HAP-1 (cell line): ENCODE measurements around the gene AKNAD1.

Source experiments
- DNase-seq, 2 experiments: peaks; one replicate each; pipeline ENCODE4 v3.0.0-alpha.2; 2016 to 2020; ENCODE audit warnings: low spot score in 2 of 2
- H3K27me3 ChIP-seq: fragments of 250-450 bp; sonication (Bioruptor Pico); 2 replicates; pipeline ENCODE4 v1.5.1; 2020; ENCODE audit warnings: low read depth, mild to moderate bottlenecking, moderate library complexity
- H3K36me3 ChIP-seq: fragments of 250-450 bp; sonication (Bioruptor Pico); replicated peaks from 2 replicates; pipeline ENCODE4 v1.5.1; 2020; ENCODE audit warnings: mild to moderate bottlenecking
- H3K4me1 ChIP-seq: fragments of 250-450 bp; sonication (Bioruptor Pico); 2 replicates; pipeline ENCODE4 v1.5.1; 2020; ENCODE audit warnings: mild to moderate bottlenecking
- H3K4me3 ChIP-seq: fragments of 250-450 bp; sonication (Bioruptor Pico); 2 replicates; pipeline ENCODE4 v1.5.1; 2020; ENCODE audit warnings: mild to moderate bottlenecking, moderate library complexity
- H3K9me3 ChIP-seq: fragments of 250-450 bp; sonication (Bioruptor Pico); 2 replicates; pipeline ENCODE4 v1.5.1; 2020; ENCODE audit warnings: mild to moderate bottlenecking, moderate library complexity
- in situ Hi-C: fragments of 300-500 bp; cut with MboI; formaldehyde crosslinking; loops from 3 replicates; pipeline ENCODE4 v1.14.3; 2020; ENCODE audit warnings: low sequenced_read_pairs, inconsistent platforms, mixed read lengths

Gene AKNAD1

DNA sequence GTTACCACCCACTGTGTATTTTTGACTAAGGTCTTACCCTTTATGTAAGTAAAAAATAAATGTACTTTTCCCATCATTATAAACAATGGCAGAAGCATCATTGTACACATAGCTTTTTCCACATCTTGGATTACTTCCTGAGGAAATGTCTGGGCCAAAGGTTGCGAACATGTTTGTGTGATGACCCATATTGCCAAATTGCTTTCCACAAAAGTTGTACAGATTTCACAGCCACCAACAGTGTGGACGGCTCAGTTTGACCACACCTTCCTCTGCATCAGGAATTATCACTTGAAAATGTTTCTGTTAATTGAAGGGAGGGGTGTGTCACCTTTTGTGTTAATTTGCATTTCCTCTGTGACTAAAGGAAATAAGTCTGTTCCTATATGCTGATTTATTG lies 25.7 kb downstream of the AKNAD1 start:
- Histone ChIP-seq H3K36me3 (no peaks in the 10 kb centered on the region), H3K27me3 (no peaks in the 10 kb centered on the region), H3K4me1 (peaks cover 16% of the 10 kb centered on the region), H3K9me3 (no peaks in the 10 kb centered on the region), H3K4me3 (no peak overlapping the region)
- in situ Hi-C loops: loop anchor here (5.0 kb wide), 1 partner anchor 61 kb away; no protein-coding TSS in a partner anchor
- no peak for DNase-seq

DNA sequence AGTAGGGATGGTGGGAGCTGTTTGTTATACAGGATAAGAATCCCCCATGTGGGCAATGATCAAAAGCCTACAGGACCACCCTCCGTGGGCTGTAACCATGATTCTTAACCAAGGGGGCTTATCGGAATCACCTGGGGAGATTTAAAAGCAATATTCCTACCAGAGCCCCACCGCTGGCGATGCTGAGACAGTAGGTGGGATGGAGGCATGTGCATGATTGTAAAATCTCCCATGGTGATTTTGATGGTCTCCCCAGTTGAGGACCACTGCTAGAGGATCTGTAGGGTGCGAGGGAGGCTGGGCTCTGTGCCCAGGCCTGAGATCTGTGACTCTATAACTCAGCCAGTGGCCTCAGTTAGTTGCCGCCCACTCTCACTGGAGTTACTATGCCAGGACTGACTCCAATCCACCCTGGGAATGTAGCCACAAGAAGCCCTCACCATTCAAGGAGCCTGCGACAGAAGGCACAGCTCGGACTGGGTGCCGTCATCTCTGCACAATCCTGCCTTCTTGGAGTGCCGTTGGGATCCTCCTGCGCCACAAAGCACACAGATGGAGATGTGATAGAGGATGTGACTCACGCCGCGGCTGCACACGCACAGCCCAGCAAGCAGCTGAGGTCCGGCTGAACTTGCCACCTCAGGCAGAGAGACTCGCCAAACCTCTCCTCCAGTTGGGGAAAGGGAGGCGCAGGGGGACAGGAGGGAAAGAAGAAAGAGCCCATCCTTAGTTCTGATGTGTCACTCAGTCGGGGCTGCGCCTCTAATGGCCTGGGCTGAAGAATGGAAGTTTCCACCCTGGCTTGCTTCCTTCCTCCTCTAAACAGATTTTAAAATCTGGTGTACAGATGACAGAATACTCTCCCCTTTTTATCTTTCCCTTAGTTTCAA lies 26.5 kb downstream of the AKNAD1 start:
- Histone ChIP-seq H3K27me3 (no peaks in the 10 kb centered on the region), H3K36me3 (no peaks in the 10 kb centered on the region), H3K4me3 (no peak overlapping the region), H3K4me1 (peaks cover 16% of the 10 kb centered on the region), H3K9me3 (no peaks in the 10 kb centered on the region)
- DNase-seq: no peak
- in situ Hi-C loops: loop anchor here (5.0 kb wide), 1 partner anchor 62 kb away; no protein-coding TSS in a partner anchor

DNA sequence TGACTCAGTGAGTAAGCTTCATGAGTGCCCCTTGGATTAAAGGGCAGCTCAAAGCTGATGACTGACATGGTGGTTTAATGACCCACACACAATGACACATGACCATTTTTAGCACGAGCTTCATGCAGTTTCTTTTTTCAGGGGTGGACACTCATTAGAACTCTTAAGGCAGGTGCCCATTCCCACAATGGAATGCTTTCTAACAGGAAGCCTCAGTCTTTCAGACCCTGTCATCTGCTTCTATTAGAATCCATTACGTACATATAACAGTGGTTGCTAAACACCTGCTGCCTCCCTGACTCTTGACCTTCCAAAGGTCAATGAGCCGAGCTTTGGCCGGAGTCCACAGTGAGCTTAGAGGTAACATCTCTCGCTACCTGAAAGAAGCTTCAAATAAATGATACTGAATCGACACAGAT lies 27.4 kb downstream of the AKNAD1 start:
- in situ Hi-C loops: no loop called here
- peaks cover 16% of the 10 kb centered on the region for H3K4me1 ChIP-seq
- DNase-seq: no peak
- no peaks in the 10 kb centered on the region for H3K9me3 ChIP-seq
- no peaks in the 10 kb centered on the region for H3K36me3 ChIP-seq
- no peaks in the 10 kb centered on the region for H3K27me3 ChIP-seq
- no peak overlapping the region for H3K4me3 ChIP-seq

DNA sequence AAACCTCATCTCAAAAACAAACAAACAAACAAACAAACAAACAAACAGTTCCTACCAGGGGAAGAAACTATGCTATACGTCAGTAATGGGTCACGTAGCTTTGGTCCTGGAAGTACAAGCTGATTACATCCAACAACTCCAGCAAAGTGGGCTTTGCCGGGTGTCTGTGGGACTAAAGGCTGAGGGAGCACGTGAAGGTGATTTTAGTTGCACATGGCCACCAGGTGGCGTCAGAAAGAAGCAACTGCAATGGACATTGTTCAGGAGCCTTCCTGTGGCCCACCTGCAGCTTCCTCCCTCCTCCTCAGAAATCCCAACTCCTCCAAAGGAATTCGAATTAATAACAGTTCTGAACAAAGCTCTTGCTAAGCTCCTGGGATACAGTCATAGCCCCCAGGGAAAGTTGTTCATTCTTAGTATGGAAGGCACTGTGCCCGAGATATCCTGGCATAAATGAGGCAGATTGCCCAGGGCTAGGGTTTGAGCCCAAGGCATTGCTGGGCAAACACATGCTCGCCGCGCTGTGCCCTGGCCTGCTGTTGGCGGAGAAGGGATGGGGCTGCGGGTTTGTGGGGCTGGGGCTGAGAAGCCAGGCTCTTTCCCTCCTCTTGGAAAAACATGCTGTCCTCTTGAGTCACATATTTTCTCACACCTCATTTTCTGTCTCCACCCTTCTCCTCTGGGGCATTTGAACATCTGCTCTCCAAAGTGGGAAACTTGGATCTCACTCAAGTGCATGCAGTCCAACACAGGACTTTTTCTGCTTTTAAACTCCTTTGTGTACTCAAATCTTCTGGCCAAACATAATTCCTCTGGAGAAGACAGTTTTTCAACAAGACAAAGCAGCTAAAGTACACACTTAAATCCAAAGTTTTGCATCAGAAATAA lies 28.6 kb downstream of the AKNAD1 start:
- in situ Hi-C loops: no loop called here
- Histone ChIP-seq H3K36me3 (no peaks in the 10 kb centered on the region), H3K4me1 (peaks cover 16% of the 10 kb centered on the region), H3K9me3 (no peaks in the 10 kb centered on the region), H3K27me3 (no peaks in the 10 kb centered on the region), H3K4me3 (no peak overlapping the region)
- peak; percentile 90 to 91 for DNase-seq

DNA sequence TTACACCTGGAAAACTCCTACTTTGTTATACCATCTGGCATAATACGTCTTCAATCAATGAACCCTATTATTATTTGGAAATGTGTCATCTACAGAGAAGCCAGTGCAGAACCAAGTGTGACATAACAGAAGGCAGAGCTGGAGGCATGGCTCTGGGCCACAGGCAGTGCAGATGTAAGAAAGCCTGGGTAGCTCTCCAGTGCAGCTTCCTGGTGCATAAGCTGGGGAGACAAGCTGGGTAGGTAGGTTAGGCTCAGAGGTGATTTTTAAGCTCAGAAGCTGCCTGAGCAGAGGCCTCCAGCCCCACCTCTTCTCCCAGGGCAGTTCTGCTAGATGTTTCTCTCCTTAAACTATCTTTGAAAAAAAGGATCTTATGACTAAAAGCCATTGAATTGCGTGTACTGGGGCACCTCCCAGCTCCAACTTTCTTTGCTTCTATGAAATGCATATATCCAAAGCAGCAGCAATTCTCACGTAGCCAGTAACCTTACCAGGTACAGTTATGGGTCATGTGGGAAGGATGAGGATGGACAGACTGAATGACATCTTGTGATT lies 30.7 kb downstream of the AKNAD1 start:
- DNase-seq: no peak
- H3K27me3 ChIP-seq: no peaks in the 10 kb centered on the region
- H3K36me3 ChIP-seq: no peaks in the 10 kb centered on the region
- in situ Hi-C loops: no loop called here
- H3K9me3 ChIP-seq: no peaks in the 10 kb centered on the region
- no peak overlapping the region for H3K4me3 ChIP-seq
- H3K4me1 ChIP-seq: peaks cover 16% of the 10 kb centered on the region

DNA sequence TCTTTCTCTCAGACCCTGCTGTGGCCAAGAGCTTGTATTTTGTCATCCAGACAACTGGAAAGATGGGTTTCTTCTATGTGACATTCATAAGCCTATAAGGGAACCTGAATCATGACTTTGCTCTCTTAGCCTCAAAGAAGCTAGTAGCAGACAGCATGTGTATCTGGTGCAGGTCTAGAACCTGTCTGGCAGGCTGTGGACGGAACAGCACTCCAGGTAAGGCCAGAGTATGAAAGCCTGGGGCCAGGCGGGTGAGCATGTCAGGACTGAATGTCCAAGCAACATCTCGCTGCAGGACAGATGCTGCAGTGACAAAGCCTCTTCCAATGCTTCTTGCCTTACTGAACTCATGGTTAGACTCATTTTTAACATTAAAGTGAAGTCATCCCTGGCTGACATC lies 32.8 kb downstream of the AKNAD1 start:
- in situ Hi-C loops: no loop called here
- Histone ChIP-seq H3K9me3 (no peaks in the 10 kb centered on the region), H3K4me3 (no peak overlapping the region), H3K36me3 (no peaks in the 10 kb centered on the region), H3K4me1 (peaks cover 12% of the 10 kb centered on the region), H3K27me3 (no peaks in the 10 kb centered on the region)
- no peak for DNase-seq

DNA sequence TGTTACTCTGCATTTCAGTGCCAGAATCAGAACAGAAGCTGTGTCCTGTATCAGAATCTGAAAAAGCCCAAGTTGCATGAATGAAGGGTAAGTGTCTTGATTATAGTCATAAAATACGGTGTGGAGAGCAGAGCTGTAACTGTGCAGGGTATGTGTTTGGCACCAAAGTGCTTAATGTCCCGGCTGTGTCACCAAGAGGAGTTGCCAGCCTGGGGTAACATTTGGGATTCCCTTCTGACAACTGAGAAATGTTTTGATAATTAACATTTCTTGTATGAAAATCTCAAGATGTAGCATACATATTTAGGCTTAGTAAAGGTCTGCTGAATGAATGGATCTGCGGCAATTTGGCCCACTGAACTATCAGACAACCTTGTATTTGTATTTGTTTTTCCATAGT lies 33.3 kb downstream of the AKNAD1 start:
- Histone ChIP-seq H3K4me3 (no peak overlapping the region), H3K9me3 (no peaks in the 10 kb centered on the region), H3K4me1 (peaks cover 8% of the 10 kb centered on the region), H3K27me3 (no peaks in the 10 kb centered on the region), H3K36me3 (no peaks in the 10 kb centered on the region)
- no peak for DNase-seq
- in situ Hi-C loops: no loop called here

DNA sequence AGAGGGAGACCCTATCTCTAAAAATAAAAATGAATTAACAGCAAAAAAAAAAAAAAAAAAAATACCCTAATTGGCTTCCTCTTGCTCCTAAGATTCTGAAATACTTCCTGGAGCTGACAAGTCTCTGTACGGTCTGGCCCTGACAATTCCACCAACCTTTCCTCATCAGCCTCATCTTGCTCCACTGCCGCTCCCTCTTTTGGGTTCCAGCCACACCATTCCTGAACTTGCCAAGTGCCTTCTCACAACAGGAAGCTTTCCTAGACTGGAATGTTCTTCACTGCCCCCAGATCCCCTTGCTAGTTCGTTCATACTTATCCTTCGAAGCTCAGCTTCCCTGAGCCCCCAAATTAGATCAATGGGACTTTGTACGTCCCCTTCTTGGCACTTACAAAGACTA lies 37.0 kb downstream of the AKNAD1 start:
- H3K9me3 ChIP-seq: no peaks in the 10 kb centered on the region
- no peak for DNase-seq
- in situ Hi-C loops: no loop called here
- H3K36me3 ChIP-seq: no peaks in the 10 kb centered on the region
- peaks cover 22% of the 10 kb centered on the region for H3K4me1 ChIP-seq
- no peak overlapping the region for H3K4me3 ChIP-seq
- no peaks in the 10 kb centered on the region for H3K27me3 ChIP-seq

DNA sequence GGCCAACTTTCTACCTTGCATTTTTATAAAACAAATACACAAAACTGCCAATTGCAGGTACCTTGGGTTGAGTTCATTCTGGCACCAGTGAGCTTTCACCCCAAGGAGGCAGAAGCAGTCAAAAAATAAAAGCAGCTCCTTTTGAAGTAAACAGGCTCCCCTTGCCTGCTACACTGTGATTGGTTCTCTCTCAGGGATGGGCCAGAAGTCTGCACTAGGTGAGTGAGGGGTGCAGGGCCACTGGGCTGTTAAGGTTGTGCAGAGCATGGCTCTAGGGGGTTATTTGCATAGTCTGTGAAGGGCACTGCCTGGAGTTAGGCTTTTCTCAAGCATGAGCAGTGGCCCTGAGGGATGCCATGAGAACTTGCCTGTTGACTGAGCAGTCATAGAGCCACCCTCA lies 39.1 kb downstream of the AKNAD1 start:
- Histone ChIP-seq H3K36me3 (no peaks in the 10 kb centered on the region), H3K4me3 (no peak overlapping the region), H3K9me3 (no peaks in the 10 kb centered on the region), H3K27me3 (no peaks in the 10 kb centered on the region), H3K4me1 (peaks cover 27% of the 10 kb centered on the region)
- DNase-seq: no peak
- in situ Hi-C loops: no loop called here

DNA sequence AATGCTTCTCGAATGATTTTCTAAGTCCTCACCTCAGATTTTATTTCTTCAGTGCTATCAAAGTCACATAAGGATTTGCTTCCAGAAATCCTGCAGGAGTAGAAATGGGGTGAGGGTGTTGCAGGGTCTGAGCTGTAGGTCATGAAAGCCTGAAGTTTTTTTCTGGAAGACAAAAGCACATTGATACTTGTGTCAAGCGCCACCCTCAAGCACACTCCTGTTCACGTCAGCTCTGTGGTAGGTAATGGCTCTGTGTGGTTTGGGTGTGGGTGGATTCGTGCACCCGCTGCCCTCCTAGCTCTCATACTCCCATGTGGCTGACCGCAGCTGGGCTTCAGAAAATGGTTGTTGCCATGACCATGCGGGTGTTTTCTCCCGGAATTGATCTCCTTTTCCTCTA lies 39.9 kb downstream of the AKNAD1 start:
- in situ Hi-C loops: no loop called here
- DNase-seq: no peak
- Histone ChIP-seq H3K4me1 (peaks cover 31% of the 10 kb centered on the region), H3K9me3 (no peaks in the 10 kb centered on the region), H3K36me3 (no peaks in the 10 kb centered on the region), H3K4me3 (no peak overlapping the region; the same call in 1 of the 2 replicates), H3K27me3 (no peaks in the 10 kb centered on the region)

DNA sequence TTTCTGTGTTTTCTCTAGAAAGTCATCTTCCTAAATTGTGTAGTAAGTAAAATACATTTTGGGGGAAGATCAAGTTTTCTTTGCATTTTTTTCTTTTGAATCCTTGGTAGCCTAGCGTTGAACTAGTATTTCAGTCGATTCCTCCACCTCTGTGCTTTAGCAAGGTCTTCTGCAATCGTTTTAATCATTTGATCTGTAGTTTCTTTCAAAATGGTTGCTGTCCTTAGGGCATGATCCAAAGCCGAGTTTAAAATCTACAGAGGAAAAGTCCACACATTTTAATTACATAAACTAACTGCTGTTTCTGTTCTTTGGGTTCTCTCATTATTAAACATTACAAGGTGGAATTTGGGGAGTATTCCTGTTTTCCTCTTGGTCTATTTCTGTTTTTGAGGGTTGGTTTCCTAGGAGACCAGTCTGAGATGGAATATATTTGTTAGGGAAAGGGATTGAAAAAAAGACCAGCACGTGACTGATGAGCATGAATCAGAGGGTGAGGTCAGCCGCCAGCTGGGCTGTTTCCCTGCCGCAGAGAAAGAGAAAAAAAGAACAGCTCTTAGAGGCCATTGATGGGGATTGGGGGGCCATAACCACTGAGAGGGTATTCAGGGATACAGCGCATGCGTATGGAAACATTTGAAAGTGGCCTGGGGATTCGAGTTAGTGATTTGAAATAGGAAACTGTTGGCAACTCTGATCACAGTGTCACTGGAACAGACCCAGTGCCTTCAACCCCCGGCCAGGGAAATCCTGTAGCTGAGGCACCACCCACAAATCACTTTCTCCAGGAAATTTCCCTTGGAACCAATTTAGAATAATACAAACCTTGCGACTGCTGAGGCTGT lies 40.6 kb downstream of the AKNAD1 start:
- H3K36me3 ChIP-seq: no peaks in the 10 kb centered on the region
- peak; percentile 75 to 83 for DNase-seq
- no peaks in the 10 kb centered on the region for H3K9me3 ChIP-seq
- in situ Hi-C loops: no loop called here
- H3K4me3 ChIP-seq: no peak overlapping the region; the same call in 1 of the 2 replicates
- no peaks in the 10 kb centered on the region for H3K27me3 ChIP-seq
- peaks cover 36% of the 10 kb centered on the region for H3K4me1 ChIP-seq

DNA sequence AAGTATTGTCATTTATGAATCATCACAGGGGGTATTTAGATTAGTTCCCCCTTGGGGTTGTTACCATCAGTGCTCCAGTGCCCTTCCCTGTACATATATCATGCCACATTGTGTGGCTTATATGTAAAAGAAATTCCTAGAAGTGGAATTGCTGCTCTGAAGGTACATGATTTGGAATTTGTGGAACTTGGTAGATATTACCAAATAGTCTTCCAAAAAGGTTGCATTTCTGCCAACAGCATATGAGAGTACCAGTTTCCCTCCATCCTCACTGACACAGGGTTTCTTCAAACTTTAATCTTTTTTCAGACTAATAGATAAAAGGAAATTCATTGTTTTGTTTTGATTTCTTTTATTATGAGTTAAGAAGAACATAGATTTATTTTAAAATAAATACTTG lies 41.3 kb downstream of the AKNAD1 start:
- peaks cover 44% of the 10 kb centered on the region for H3K4me1 ChIP-seq
- in situ Hi-C loops: no loop called here
- H3K36me3 ChIP-seq: no peaks in the 10 kb centered on the region
- no peak for DNase-seq
- no peak overlapping the region for H3K4me3 ChIP-seq
- no peaks in the 10 kb centered on the region for H3K27me3 ChIP-seq
- no peaks in the 10 kb centered on the region for H3K9me3 ChIP-seq
